ENCODE results near the gene ZNF134.

GRCh38 chr19:57667228-57667627 is 53.2 kb downstream of the ZNF134 start:
- TF ChIP-seq CTCF (IDR thresholded peaks at IDR 0.05) (no peak), POLR2A (IDR thresholded peaks at IDR 0.05) (no peak)
